IPS DF 6.9 (cell line): ENCODE results near the gene TSPYL2.
A peak's percentile ranks its signal among the peaks of the same experiment; 100 is the strongest.

Source experiments
- DNase-seq: peaks from one replicate; pipeline ENCODE4 v3.0.0-alpha.2; 2013; ENCODE audit warnings: low read depth, low spot score
- H3K27ac ChIP-seq: one replicate; pipeline ENCODE4 v1.5.1; 2013; ENCODE audit warnings: low read length, control low read depth
- H3K27me3 ChIP-seq: 2 replicates; pipeline ENCODE4 v1.6.1; 2013; ENCODE audit warnings: mild to moderate bottlenecking, low read length; ENCODE audit not compliant: control insufficient read depth, insufficient read depth
- H3K36me3 ChIP-seq: 2 replicates; pipeline ENCODE4 v1.6.1; 2013; ENCODE audit warnings: low read length; ENCODE audit not compliant: control insufficient read depth, insufficient read depth
- H3K4me1 ChIP-seq: 2 replicates; pipeline ENCODE4 v1.6.1; 2013; ENCODE audit warnings: low read length; ENCODE audit not compliant: control insufficient read depth, insufficient read depth
- H3K4me3 ChIP-seq: 2 replicates; pipeline ENCODE4 v1.5.1; 2013; ENCODE audit warnings: mild to moderate bottlenecking, low read length
- H3K9me3 ChIP-seq: 2 replicates; pipeline ENCODE4 v1.6.1; 2013; ENCODE audit warnings: low read length, inconsistent platforms; ENCODE audit not compliant: control insufficient read depth, insufficient read depth
- WGBS: extraction: QIAGEN DNeasy Blood & Tissue Kit; methylation state at CpG from one replicate; pipeline ENCODE4 v1.1.7; 2013; ENCODE audit warnings: mixed read lengths, missing lambda C conversion rate; ENCODE audit not compliant: insufficient read length, insufficient coverage; 5-methylcytosine and 5-hydroxymethylcytosine counted together

Gene TSPYL2

GRCh38 chrX:53081925-53082772 is at the start of gene TSPYL2:
Gene TSPYL2 (plus strand): TSS chrX:53082367. CDS start chrX:53082499, 132 bp downstream.
- DNase-seq = no peak
- H3K9me3 ChIP-seq = no peaks in the 10 kb centered on the region
- H3K36me3 ChIP-seq = peaks cover 6% of the 10 kb centered on the region; the same call in 1 of the 2 replicates
- H3K4me3 ChIP-seq = peak within 1 kb of the TSS; percentile 78; the same call in 1 of the 2 replicates
- no peaks in the 10 kb centered on the region; the same call in 1 of the 2 replicates for H3K4me1 ChIP-seq
- no peak within 1 kb of the TSS for H3K27ac ChIP-seq
- no CpG with 5 or more reads among the region's 86 CpGs for WGBS
- no peaks in the 10 kb centered on the region for H3K27me3 ChIP-seq

- Histone ChIP-seq H3K4me1 (no peaks in the 10 kb centered on the region), H3K27ac (no peak overlapping the region), H3K27me3 (no peaks in the 10 kb centered on the region), H3K4me3 (no peak overlapping the region), H3K9me3 (no peaks in the 10 kb centered on the region), H3K36me3 (no peaks in the 10 kb centered on the region)
- DNase-seq = no peak
- WGBS = no CpG with 5 or more reads among the region's 5 CpGs
Observed at GRCh38 chrX:53036149-53036548, 46.0 kb upstream of the TSPYL2 start.

- Histone ChIP-seq H3K27me3 (no peaks in the 10 kb centered on the region), H3K36me3 (no peaks in the 10 kb centered on the region), H3K9me3 (no peaks in the 10 kb centered on the region), H3K4me3 (no peak overlapping the region), H3K4me1 (no peaks in the 10 kb centered on the region), H3K27ac (no peak overlapping the region)
- DNase-seq = no peak
- no CpG with 5 or more reads among the region's 4 CpGs for WGBS
Observed at GRCh38 chrX:53039236-53039635, 42.9 kb upstream of the TSPYL2 start.

- DNase-seq = no peak
- H3K27ac ChIP-seq = no peak overlapping the region
- no peaks in the 10 kb centered on the region for H3K36me3 ChIP-seq
- no peaks in the 10 kb centered on the region for H3K9me3 ChIP-seq
- no CpG with 5 or more reads among the region's 5 CpGs for WGBS
- no peaks in the 10 kb centered on the region for H3K27me3 ChIP-seq
- H3K4me3 ChIP-seq = no peak overlapping the region
- no peaks in the 10 kb centered on the region for H3K4me1 ChIP-seq
Observed at GRCh38 chrX:53044995-53045394, 37.2 kb upstream of the TSPYL2 start.

GRCh38 chrX:53047228-53047627 is 34.9 kb upstream of the TSPYL2 start:
- Histone ChIP-seq H3K4me3 (no peak overlapping the region), H3K27me3 (no peaks in the 10 kb centered on the region), H3K4me1 (no peaks in the 10 kb centered on the region), H3K27ac (no peak overlapping the region), H3K36me3 (no peaks in the 10 kb centered on the region), H3K9me3 (no peaks in the 10 kb centered on the region)
- no peak for DNase-seq
- no CpG with 5 or more reads among the region's 6 CpGs for WGBS

GRCh38 chrX:53048169-53049126 is 33.7 kb upstream of the TSPYL2 start, which contains the start of gene GPR173:
Gene GPR173 (plus strand): TSS chrX:53048789. CDS start chrX:53076622, 27,833 bp downstream.
- H3K27ac ChIP-seq = no peak within 1 kb of the TSS
- H3K4me1 ChIP-seq = no peaks in the 10 kb centered on the region
- no peaks in the 10 kb centered on the region for H3K9me3 ChIP-seq
- no peaks in the 10 kb centered on the region for H3K36me3 ChIP-seq
- no peak for DNase-seq
- no peaks in the 10 kb centered on the region for H3K27me3 ChIP-seq
- WGBS = no CpG with 5 or more reads among the region's 38 CpGs
- H3K4me3 ChIP-seq = peak within 1 kb of the TSS; percentile 59; the same call in 1 of the 2 replicates

GRCh38 chrX:53049127-53049517 is 33.0 kb upstream of the TSPYL2 start:
- H3K36me3 ChIP-seq = no peaks in the 10 kb centered on the region
- H3K4me3 ChIP-seq = peak overlapping the region; percentile 59; the same call in 1 of the 2 replicates
- no peaks in the 10 kb centered on the region for H3K27me3 ChIP-seq
- DNase-seq = no peak
- no peak overlapping the region for H3K27ac ChIP-seq
- H3K9me3 ChIP-seq = no peaks in the 10 kb centered on the region
- H3K4me1 ChIP-seq = no peaks in the 10 kb centered on the region
- no CpG with 5 or more reads among the region's 8 CpGs for WGBS

GRCh38 chrX:53050841-53051240 is 31.3 kb upstream of the TSPYL2 start:
- WGBS = no CpG with 5 or more reads among the region's 6 CpGs
- no peak overlapping the region for H3K4me3 ChIP-seq
- no peaks in the 10 kb centered on the region for H3K4me1 ChIP-seq
- no peak for DNase-seq
- H3K9me3 ChIP-seq = no peaks in the 10 kb centered on the region
- no peaks in the 10 kb centered on the region for H3K27me3 ChIP-seq
- no peaks in the 10 kb centered on the region for H3K36me3 ChIP-seq
- H3K27ac ChIP-seq = no peak overlapping the region

GRCh38 chrX:53055244-53055849 is 26.8 kb upstream of the TSPYL2 start:
- Histone ChIP-seq H3K4me1 (no peaks in the 10 kb centered on the region), H3K27ac (no peak overlapping the region), H3K9me3 (no peaks in the 10 kb centered on the region), H3K4me3 (no peak overlapping the region), H3K27me3 (no peaks in the 10 kb centered on the region), H3K36me3 (no peaks in the 10 kb centered on the region)
- 100% methylated on average over 3 of the region's 6 CpGs for WGBS
- DNase-seq = no peak

- Histone ChIP-seq H3K27me3 (no peaks in the 10 kb centered on the region), H3K9me3 (no peaks in the 10 kb centered on the region), H3K36me3 (no peaks in the 10 kb centered on the region), H3K4me3 (no peak overlapping the region), H3K27ac (no peak overlapping the region), H3K4me1 (no peaks in the 10 kb centered on the region)
- 100% methylated on average over 1 of the region's 5 CpGs for WGBS
- no peak for DNase-seq
Observed at GRCh38 chrX:53056292-53056691, 25.9 kb upstream of the TSPYL2 start.
